HG03354 (cell line): ENCODE data around the gene RUNDC1.

Experiments used
- ATAC-seq: cut with Tn5 transposase; IDR thresholded peaks from one replicate; pipeline ENCODE4 v1.9.1; 2021; ENCODE audit warnings: mild to moderate bottlenecking; ENCODE audit not compliant: unreplicated experiment, poor library complexity, severe bottlenecking

The RUNDC1 gene

GRCh38 chr17:43016216-43016615 is 35.9 kb downstream of the RUNDC1 start:
- no peak for ATAC-seq

GRCh38 chr17:43018008-43018853 is 37.9 kb downstream of the RUNDC1 start:
- ATAC-seq = no peak

- no peak for ATAC-seq
Observed at GRCh38 chr17:43018932-43019331, 38.6 kb downstream of the RUNDC1 start.

GRCh38 chr17:43019418-43019817 is 39.1 kb downstream of the RUNDC1 start:
- ATAC-seq = no peak

GRCh38 chr17:43020030-43020621 is 39.8 kb downstream of the RUNDC1 start:
- no peak for ATAC-seq

- ATAC-seq = no peak
Observed at GRCh38 chr17:43020789-43021740, 40.7 kb downstream of the RUNDC1 start.

- ATAC-seq = no peak
Observed at GRCh38 chr17:43021741-43022512, 41.6 kb downstream of the RUNDC1 start, which contains the start of gene VAT1. Gene VAT1 (minus strand): TSS chr17:43022385. CDS start chr17:43022322, 63 bp downstream.

GRCh38 chr17:43024407-43025289 is 44.3 kb downstream of the RUNDC1 start, which contains the start of gene RND2:
Gene RND2 (plus strand): TSS chr17:43025231. CDS start chr17:43025348, 117 bp downstream.
- ATAC-seq = peak; percentile 55

GRCh38 chr17:43025290-43025657 is 44.9 kb downstream of the RUNDC1 start:
- ATAC-seq = no peak

GRCh38 chr17:43025766-43026537 is 45.6 kb downstream of the RUNDC1 start:
- no peak for ATAC-seq

GRCh38 chr17:43026595-43026994 is 46.2 kb downstream of the RUNDC1 start:
- no peak for ATAC-seq

GRCh38 chr17:43027091-43028032 is 47.0 kb downstream of the RUNDC1 start:
- no peak for ATAC-seq

- no peak for ATAC-seq
Observed at GRCh38 chr17:43028221-43028861, 48.0 kb downstream of the RUNDC1 start.

GRCh38 chr17:43030137-43030767 is 49.9 kb downstream of the RUNDC1 start:
- no peak for ATAC-seq

GRCh38 chr17:43031666-43032065 is 51.3 kb downstream of the RUNDC1 start:
- no peak for ATAC-seq
